Stimulated activated CD4-positive, alpha-beta T cell treated with anti-CD3 and anti-CD28 coated beads, Interleukin-2, amount 100 ng/mL, for 4 hours (primary cell): ENCODE data around the gene SPAG7.
A peak's percentile ranks its signal among the peaks of the same experiment; 100 is the strongest.

Experiments
- DNase-seq: peaks from one replicate; pipeline ENCODE4 v3.0.0-alpha.2; 2020; ENCODE audit warnings: low read depth

The SPAG7 gene

DNA sequence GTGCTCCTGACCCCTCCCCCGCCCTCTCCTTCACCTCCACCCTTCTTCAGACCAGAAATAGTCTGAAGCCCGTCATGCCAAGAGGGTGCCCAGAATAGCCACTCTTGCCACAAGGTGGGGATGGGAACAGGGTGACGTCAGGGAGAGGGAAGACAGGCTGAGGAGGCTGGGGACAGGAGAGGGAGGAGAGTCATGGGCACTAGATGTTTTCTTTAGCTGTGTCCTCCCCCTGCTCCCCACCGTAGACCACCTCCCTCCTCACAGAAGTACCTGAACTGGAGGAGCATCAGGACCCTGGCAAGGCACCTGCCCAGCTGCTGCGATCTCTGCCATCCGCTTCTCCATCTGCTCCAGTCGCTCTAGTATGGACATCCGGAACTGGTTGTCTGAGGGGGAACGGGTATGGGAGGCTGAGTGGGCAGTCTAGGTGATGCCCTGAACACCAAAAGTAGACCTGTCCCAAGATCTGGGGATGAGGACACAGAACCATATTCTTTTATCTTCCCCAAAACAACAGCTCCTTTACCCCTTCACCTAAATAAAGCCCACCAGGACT, 6.6 kb upstream of the SPAG7 start:
- no peak for DNase-seq

DNA sequence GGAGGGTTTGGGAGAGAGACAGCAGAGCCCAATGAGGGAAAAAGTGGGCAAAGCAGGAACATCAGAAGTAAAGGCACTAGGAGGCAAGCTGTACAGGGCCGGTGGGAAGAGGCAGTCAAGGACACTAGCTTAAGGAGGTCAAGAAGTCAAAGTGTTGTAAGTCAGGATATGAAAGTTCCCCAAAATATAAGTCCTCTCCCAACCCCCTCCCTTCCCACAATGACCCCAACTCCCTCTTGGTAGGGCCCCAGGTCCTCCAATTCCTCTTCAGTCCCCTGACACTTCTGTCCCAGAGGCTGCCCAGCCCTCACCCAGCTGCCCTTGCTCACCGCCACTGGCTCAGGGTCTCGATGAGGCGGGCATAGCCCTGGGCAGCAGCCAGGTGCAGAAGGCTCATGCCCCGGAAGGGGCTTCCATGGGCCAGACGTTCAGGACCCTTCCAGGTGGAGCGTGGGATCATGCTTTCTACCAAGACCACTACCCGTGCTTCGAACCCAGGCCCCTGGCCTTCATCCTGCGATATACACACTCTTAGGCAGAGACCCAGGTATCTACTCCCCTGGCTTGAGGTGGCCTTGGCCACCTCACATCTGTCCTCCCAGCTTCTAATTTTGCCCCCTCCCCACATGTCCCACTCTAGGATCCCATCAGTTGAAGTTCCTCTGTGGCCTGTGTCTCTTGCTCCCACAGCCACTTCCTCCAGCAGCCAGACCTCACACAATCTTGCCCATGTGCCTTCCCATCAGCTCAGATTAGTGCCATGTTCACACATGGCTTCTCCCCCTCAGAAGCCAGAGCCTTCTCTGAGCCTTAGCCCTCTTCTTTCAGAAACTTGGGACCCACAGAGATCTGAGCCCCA, 5.9 kb upstream of the SPAG7 start:
- no peak for DNase-seq

DNA sequence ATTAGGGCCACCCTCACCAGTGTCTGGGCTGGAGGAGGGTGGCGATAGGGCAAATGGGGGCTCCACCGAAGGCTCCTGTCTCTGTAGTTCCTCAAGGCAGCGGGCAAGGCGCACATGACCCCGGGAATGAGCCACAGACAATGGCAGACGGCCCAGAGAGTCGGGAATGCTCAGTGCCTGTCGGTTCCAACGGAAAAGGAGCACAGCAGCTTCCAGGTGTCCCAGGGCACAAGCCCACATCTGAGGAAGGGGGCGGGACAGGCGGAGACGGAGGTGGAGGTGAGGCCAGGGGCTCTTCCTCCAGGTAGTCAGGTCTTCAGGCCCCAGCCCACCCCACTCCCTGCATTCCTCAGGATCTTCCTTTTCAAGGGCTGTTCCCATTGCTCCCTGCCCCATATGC, 5.1 kb upstream of the SPAG7 start:
- no peak for DNase-seq

DNA sequence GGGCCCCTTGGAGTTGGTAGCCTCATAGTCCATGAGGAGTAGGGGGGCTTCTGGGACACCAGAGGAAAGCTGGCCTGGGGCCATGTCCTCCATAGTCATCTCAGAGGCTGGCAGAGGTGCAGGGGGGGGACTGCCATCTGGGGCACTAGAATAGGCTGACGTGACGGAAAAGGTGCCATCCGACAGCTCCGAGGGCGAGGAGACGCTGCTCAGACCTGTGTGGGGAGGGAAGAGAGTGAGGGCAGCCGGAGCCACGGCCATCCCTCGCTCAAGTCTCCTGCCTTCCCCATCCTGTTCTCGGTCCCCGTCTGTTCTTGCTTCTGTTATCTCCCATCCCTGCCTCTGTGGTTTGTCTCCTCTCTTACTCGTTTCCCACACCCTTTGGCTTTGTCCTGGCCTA, 4.7 kb upstream of the SPAG7 start:
- no peak for DNase-seq

DNA sequence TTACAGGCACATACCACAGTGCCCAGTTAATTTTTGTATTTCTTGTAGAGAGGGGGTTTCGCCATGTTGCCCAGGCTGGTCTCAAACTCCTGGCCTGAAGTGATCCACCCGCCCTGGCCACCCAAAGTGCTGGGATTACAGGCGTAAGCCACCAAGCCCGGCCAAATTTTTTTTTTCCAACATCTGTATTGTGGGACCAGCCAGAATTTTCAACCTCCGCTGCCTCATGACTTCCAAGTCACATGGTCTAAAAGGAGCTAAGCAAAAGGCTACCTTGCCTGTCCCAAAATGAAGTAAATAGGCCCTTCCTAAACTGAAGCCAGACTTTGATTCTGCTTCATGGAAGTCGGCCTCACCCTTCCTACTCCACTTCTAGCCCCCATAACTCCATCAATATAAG, 4.2 kb upstream of the SPAG7 start:
- no peak for DNase-seq

DNA sequence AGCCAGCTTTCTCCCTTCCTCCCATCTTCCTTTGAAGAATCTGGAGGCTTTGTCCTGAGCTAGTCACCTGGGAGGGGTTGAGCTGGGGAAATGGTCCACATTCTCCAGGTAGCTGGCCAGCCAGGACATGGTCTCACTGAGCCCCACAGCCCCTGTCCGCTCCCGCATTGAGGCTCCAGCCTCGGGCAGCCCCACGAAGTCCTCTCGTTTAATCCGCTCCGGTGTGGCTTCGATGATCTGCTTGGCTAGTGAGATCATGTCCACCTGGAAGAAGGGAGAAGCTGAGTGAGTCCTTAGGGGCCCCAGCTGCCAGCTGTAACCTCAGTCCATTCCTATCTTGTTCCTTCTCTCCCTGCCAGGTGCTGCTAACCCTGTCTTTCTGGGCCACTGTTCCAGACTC, 2.7 kb upstream of the SPAG7 start:
- DNase-seq = no peak

DNA sequence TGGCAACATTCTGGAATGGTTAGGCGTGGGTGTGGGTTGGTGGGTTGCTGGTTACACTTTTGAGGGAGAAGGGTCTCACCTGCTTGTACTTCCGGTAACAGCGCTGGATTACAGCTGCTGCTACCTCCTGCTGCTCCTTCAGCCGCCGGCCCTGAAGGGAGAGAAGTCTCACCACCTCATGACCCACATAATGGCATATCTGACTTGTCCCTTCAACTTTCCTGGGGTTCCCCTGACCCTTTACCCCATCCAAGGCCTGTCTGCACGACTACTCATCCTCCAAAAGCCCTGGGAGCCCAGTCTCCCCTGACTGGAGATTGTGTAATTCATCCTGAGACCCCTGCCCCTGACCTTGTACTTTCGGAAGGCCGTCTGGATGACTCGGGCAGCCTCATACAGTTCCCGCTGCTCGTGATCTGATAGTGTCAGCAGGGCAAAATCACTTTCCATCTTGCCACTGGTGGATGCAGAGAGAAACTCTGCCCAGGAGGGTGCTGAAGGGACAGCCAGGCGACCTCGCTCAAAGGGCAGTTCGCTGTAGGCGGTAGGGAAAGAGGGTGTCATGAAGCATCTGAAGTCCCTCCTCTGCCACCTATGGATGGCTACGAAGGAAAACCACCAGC, 2.0 kb upstream of the SPAG7 start:
- no peak for DNase-seq

DNA sequence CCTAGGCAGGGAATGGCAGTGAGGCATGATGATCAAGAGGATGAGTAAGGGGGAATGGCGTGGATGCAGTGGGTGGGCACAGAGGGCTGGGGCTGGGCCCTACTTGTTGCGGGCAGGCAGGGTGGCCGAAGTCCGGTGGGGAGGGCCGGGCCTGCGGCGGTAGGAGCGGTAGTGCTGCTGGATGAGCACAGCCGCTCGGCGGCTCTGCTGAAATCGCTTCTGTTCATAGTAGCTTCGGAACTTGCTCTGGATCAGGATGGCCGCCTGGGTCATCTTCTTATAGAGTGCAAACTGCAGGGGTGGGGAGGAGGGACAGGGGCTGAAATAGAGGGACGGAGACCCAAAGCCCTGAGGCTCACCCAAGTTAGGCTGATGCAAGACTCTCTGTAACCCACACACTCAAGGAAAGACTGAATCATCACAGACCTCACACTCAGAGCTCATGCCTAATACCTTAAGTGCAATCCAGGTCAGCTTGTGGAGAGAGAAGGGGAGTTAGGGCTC, 1.5 kb upstream of the SPAG7 start:
- no peak for DNase-seq

DNA sequence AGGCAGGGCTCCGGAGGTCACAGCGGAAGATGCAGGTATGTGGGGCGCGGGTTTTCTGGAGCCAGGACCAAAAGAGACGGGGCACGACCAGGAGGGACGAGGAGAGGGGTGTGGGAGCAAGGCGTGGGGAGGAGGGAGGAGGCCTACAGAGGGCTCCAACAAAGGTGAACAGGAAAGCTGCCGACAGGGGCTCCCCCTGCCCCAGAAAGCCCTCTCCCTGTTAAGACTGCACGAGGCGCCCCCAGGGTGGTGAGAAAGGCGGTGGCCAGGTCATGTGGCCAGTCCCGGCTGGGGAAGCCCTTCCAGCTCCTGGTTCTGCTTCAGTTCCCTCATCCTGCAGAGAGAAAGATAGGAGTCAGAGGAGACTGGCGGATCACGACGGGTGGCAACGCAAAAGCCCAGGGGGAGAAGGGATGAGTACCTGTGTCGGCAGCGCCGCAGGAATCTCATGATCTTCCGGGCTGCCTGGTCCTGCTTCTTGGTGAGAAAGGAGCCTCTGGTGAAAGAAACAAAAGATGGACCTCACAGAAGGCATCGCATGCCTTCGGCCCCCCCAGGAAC, 949 bp upstream of the SPAG7 start:
- DNase-seq = no peak

DNA sequence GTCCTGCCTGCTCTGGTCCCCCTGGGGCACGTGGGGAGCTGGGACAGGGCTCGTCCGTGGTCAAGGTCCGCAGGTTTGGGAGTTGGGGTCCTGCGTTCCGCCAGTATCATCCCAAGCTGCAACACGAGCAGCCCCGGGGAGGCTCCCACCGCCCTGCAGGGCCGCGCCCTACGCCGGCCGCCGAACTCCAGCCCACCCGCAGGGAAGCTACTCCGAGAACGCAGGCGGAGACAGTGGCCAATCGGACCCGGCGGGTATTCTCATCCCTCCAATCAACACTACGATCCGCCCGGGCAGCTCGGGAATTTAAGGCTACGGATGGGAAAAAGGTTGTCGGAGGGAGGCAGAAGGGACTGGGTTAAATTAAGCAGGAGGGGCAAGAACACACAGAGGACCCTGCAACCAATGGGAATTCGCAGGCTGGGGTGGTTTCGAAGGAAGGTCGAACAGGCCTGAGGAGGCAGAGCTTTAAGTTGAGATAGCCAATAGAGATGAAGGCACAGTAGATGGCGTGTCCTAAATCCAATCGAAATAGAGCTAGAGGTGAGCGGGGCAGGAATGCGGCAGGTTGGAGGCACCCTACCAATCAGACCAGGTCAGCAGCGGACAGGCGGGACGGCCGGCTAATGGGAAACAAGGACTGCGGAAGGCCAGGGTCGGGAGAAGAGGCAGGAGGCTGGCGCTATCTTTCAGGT, 626 bp downstream of the SPAG7 start:
- peak; percentile 83 for DNase-seq

DNA sequence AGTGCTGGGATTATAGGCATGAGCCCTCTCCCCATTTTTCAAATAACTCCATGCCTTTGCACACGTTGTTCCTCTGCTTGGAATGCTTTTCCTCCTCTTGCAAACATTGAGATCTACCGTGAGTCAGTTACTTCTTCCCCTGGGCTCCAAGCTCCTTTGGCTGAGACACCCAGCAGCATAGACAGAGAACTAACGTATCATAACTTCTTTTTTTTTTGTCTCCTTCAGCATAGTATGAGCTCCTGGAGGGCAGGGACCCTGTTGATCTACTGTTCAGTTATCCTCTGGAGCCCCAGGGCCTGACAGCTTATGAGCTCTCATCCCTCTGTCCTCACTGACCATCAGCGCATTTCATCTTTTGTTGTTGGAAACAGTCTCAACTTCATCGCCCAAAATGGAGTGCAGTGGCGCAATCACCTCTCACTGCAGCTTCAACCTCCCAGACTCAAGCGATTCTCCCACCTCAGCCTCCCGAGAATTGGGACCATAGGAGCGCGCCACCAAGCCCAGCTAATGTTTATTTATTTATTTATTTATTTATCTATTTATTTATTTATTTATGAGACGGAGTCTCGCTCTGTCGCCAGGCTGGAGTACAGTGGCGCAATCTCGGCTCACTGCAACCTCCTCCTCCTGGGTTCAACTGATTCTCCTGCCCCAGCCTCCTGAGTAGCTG, 2.2 kb downstream of the SPAG7 start:
- DNase-seq = no peak

DNA sequence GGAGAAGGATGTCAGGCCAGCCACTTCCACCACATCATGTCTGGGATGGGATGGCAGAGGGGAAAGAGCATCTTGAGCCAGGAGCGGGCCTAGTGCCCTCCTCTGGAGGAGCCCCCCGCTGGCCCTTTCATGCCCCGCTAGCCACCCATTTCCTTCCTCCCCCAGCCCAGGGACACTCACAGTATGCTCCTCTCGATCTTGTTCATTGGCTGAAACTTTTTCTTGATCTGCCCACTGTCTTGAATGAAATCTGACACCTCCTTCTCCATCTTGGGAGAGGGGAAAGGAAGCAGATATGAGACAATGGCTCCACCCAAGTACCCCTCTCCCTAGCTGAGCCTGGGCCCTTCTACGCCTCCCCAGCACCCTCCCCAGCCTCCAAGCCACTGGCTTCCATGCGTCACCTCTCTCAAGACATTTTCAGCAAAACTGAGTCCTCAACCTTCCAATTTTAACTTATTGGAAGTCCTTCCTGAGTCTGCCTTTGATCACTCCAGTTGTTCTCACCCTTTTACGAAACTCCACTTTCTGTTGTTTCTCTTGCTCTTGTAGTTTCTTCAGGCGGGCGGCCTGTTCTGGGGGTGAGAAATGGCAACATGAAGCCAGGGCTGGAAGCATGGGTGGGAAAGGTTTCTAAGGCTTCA, 7.2 kb downstream of the SPAG7 start:
- DNase-seq = no peak

DNA sequence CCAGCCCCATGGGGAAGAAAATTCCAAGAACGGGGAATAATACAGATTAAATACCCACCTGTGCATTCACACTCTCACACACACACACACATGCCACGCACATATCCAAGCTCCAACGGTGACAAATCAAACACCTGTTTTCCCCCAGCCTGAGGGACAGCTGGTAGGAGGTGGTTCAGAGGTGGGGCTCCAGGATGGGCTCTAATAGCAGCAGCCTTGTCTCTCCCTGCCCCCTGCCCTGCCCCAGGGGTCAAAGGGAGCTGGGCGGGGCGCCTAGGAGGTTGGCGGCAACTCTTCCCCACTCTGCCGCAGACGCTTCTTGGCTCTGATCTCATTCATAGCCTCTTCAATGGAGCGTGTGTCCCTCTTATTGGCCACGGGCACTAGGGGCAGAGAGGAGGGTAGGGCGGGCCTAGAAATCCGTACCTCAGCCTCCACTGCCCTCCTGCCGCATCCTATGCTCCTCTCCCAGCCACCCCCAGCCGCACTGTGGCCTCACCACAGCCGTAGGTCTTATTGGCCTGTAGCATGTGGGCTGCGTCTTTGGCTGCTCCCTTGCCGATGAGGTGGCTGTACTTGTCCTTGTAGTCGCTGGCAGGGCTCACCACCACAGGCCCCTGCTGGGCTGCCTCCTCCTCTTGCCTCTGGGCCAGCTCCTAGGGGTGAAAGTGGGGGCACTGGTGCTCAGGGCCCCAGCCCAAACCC, 8.2 kb downstream of the SPAG7 start:
- DNase-seq = no peak

DNA sequence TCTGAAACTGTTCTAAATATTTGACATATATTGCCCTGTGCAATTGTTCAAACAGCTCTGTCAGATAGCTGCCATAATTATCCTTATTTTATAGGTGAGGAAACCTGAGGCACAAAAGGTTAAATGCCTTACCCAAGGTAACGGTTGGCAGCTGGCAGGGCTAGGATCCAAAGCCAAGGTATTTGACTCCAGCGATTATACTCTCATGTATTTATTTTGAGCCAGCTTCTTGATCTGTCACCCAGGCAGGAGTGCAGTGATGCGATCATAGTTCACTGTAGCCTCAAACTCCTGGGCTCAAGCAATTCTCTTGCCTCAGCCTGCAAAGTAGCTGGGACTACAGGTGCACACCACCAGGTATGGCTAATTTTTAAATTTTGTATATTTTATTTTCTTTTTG, 9.5 kb downstream of the SPAG7 start:
- DNase-seq = no peak

DNA sequence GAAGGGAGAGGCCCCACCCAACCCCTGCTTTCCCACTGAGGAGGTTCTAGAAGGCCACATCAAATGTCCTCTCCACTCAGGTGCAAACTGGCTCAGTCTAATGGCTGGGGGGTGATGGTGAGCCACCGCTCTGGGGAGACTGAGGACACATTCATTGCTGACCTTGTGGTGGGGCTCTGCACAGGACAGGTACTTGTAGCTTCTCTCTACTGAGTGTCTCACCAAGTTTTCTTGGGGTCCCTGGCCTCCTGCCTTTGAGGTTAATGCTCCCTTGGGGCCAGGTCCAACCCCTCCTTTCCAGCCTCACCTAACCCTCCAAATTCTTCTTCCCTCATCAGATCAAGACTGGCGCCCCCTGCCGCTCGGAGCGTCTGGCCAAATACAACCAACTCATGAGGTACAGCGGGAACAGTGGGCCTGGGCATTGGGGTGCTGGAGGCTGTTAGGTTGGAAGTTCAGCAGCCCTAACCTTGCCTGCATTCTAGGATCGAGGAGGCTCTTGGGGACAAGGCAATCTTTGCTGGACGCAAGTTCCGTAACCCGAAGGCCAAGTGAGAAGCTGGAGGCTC, 11.0 kb downstream of the SPAG7 start:
- no peak for DNase-seq

DNA sequence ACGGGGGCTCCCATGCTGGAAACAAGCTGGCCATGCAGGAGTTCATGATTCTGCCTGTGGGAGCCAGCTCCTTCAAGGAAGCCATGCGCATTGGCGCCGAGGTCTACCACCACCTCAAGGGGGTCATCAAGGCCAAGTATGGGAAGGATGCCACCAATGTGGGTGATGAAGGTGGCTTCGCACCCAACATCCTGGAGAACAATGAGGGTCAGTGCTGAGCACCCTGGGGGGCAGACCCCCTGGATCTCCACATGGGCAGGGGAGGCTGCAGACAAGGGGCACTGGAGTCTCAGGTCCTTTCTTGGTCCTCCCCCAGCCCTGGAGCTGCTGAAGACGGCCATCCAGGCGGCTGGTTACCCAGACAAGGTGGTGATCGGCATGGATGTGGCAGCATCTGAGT, 12.5 kb downstream of the SPAG7 start:
- no peak for DNase-seq

DNA sequence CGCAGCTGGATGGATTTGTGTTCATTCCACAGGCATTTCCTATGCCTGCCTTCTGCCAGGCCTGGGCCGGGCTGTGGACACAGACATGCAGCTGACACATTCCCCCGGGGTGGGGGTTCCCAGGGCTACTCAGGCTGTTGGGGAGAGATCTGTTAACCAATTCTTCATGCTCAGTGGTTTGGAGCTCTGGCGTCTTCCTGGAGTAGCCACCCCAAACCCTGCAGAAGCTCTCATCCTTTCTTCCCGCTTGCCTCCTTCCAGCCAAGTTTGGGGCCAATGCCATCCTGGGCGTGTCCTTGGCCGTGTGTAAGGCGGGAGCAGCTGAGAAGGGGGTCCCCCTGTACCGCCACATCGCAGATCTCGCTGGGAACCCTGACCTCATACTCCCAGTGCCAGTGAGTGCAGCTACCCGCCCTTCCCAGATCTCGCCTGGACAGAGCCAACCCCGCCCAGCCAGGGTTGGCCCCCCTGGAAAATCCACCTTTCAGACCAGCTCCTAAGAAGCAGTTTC, 14.1 kb downstream of the SPAG7 start:
- DNase-seq = no peak

DNA sequence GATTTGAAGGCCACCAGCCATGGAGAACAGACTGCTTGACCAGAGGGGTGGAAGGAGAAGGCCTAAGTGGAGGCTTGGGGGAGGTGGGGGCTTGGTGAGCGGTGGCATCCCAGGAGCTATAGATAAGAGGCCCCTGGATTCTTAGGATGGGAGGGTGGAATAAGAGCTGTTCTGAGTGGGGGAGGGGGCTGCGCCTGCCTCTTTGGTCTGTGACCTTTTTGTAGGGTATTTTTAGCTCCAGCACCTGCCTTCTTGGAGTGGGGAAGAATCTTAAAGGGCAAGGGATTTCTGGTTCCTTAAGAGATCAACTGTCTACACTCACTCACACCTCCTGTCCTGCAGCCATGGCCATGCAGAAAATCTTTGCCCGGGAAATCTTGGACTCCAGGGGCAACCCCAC, 16.1 kb downstream of the SPAG7 start:
- DNase-seq = no peak

DNA sequence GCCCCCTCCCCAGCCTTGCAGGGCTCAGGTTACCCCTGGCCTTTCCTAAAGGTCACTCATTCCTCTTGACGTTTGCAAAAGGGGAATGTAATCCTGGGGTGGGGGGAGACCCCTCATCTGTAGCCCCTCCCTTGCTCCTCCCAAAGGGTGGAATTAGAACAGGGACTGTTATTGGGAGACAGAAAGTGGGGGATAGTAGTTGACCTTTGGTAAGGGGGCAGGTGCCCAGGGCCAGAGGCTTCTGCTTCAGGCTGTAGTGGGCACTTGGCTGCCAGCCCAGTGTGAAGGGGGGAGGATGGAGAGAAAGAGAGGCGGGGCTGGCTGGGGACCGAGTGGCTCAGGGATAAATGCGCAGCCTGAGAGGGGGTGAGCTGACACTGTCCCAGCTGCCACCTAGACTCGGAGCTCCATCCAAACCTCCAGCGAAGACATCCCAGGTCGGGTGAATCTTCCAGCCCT, 16.8 kb downstream of the SPAG7 start, which contains the start of gene ENO3:
TSS of gene ENO3 (plus strand) at position 374 of the 459 bp plus-strand sequence. CDS start 711 bp downstream, outside the sequence.
- no peak for DNase-seq
